HG03558 (cell line): ENCODE data around the gene HDAC9.
A peak's percentile ranks its signal among the peaks of the same experiment; 100 is the strongest.

ENCODE experiments used
- ATAC-seq: cut with Tn5 transposase; IDR thresholded peaks from one replicate; pipeline ENCODE4 v1.9.1; 2021; ENCODE audit warnings: moderate number of reproducible peaks; ENCODE audit not compliant: unreplicated experiment; ENCODE audit errors: extremely low read depth

HDAC9 gene

GRCh38 chr7:18495412-18496340, at the start of gene HDAC9:
HDAC9 (plus strand) TSS chr7:18495749; CDS start chr7:18496303, 554 bp downstream.
- peak; percentile 82 for ATAC-seq

- ATAC-seq: no peak
Observed at GRCh38 chr7:18445916-18446520, 49.5 kb upstream of the HDAC9 start.

GRCh38 chr7:18450019-18450418, 45.5 kb upstream of the HDAC9 start:
- no peak for ATAC-seq

GRCh38 chr7:18455606-18456005, 39.9 kb upstream of the HDAC9 start:
- ATAC-seq: no peak

- ATAC-seq: no peak
Observed at GRCh38 chr7:18457832-18458231, 37.7 kb upstream of the HDAC9 start.

- no peak for ATAC-seq
Observed at GRCh38 chr7:18458830-18459229, 36.7 kb upstream of the HDAC9 start.

- no peak for ATAC-seq
Observed at GRCh38 chr7:18459484-18460245, 35.9 kb upstream of the HDAC9 start.

GRCh38 chr7:18461785-18462467, 33.6 kb upstream of the HDAC9 start:
- ATAC-seq: no peak

GRCh38 chr7:18464830-18465229, 30.7 kb upstream of the HDAC9 start:
- ATAC-seq: no peak

- ATAC-seq: no peak
Observed at GRCh38 chr7:18467011-18467410, 28.5 kb upstream of the HDAC9 start.

- no peak for ATAC-seq
Observed at GRCh38 chr7:18468795-18469194, 26.8 kb upstream of the HDAC9 start.

GRCh38 chr7:18469316-18469715, 26.2 kb upstream of the HDAC9 start:
- no peak for ATAC-seq

GRCh38 chr7:18471476-18472160, 23.9 kb upstream of the HDAC9 start:
- ATAC-seq: no peak

GRCh38 chr7:18472161-18472483, 23.4 kb upstream of the HDAC9 start:
- no peak for ATAC-seq

- no peak for ATAC-seq
Observed at GRCh38 chr7:18473119-18473518, 22.4 kb upstream of the HDAC9 start.

GRCh38 chr7:18474944-18475343, 20.6 kb upstream of the HDAC9 start:
- ATAC-seq: no peak

- no peak for ATAC-seq
Observed at GRCh38 chr7:18475488-18475887, 20.1 kb upstream of the HDAC9 start.

- ATAC-seq: no peak
Observed at GRCh38 chr7:18481776-18482175, 13.8 kb upstream of the HDAC9 start.

- ATAC-seq: no peak
Observed at GRCh38 chr7:18488049-18488448, 7.5 kb upstream of the HDAC9 start.

GRCh38 chr7:18489624-18490023, 5.9 kb upstream of the HDAC9 start:
- ATAC-seq: no peak
